GM19455 (cell line): ENCODE measurements around the gene MND1.
"Not testable (repeated sequence)": the region's sequence is repeated elsewhere in the genome, so short reads cannot be mapped to it uniquely, and the experiment has no call there.

Experiments
- ATAC-seq: cut with Tn5 transposase; IDR thresholded peaks from one replicate; pipeline ENCODE4 v1.9.1; 2021; ENCODE audit not compliant: unreplicated experiment

Gene MND1

GRCh38 chr4:153433754-153434105 lies 89.2 kb downstream of the MND1 start:
- no peak for ATAC-seq

DNA sequence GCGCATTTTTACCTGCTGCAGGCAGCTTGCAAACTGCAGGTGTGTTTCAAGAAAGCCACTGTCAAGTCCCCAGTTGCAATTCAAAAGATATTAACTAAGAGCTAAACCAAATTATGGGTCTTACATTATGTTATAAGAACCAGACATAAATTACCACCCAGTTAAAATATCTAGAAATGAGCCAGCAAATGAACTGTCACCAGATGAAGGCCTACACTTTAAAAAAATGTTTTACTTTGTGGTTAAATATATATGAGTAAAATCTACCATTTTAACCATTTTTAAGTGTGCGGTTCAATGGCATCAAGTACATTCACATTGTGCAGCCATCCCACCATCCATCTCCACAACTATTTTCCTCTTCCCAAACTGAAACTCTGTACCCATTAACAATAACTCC lies 89.7 kb downstream of the MND1 start:
- no peak for ATAC-seq

- ATAC-seq: peak; percentile 55
Observed at GRCh38 chr4:153438916-153439756, 94.6 kb downstream of the MND1 start.

- ATAC-seq: no peak
Observed at GRCh38 chr4:153439831-153440230, 95.3 kb downstream of the MND1 start.

- ATAC-seq: no peak
Observed at GRCh38 chr4:153440475-153440874, 96.0 kb downstream of the MND1 start.

- no peak for ATAC-seq
Observed at GRCh38 chr4:153447175-153447905, 102.9 kb downstream of the MND1 start.

- ATAC-seq: no peak
Observed at GRCh38 chr4:153448003-153448731, 103.7 kb downstream of the MND1 start.

DNA sequence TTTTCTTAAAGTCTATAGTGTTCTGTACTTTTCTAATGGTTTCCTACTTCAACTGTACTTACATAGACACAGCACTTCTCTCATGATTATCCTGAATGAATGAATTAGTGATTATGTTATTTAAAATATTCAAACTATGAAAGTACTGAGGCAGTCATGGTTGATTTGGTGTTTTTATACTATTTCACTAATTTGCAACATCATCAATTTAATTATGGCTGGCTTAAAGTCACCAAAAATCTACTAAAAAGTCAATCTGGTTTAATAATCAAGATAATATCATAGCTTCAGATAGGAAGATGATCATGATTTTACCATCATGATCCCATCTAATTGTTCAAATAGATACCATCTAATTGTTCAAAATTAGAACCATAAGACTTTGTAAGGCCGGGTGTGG lies 104.8 kb downstream of the MND1 start:
- ATAC-seq: no peak

GRCh38 chr4:153450544-153450917 lies 106.0 kb downstream of the MND1 start:
- no peak for ATAC-seq

DNA sequence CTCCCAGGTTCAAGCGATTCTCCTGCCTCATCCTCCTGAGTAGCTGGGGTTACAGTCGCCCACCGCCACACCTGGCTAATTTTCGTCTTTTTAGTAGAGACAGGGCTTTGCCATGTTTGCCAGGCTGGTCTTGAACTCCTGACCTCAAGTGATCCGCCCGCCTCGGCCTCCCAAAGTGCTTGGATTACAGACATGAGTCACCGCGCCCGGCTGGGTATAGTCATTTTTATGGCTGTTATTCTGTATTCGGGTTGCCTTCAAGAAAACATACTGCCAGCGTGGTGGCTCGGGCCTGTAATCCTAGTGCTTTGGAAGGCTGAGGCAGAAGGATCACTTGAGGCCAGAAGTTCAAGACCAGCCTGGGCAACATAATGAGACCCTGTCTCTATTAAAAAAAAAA lies 106.7 kb downstream of the MND1 start:
- ATAC-seq: not testable (repeated sequence)

GRCh38 chr4:153451911-153452657 lies 107.6 kb downstream of the MND1 start:
- ATAC-seq: no peak

- ATAC-seq: no peak
Observed at GRCh38 chr4:153452658-153453378, 108.3 kb downstream of the MND1 start.

GRCh38 chr4:153453402-153453801 lies 108.9 kb downstream of the MND1 start:
- ATAC-seq: no peak

- ATAC-seq: no peak
Observed at GRCh38 chr4:153458969-153459368, 114.5 kb downstream of the MND1 start.

- not testable (repeated sequence) for ATAC-seq
Observed at GRCh38 chr4:153461549-153461948, 117.1 kb downstream of the MND1 start.

DNA sequence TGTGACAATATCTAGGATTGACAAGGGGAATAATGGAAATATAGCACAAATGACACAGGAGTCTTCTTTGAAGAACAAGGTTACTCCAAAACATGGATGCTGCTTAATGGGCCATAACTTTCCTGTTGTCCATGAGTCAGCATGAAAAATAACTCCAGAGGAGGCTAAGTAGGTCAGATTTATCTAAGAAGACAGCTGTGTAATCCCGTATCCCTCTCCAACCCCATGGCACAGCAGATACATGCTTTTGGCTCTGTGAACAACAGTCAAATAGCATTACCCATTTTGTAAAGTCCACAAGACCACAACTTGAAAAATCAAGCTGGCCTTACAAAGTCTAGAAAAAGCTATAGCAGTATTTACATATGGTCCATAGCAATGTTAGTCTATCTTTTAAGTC lies 119.6 kb downstream of the MND1 start:
- no peak for ATAC-seq
